HUES48 (cell line): ENCODE measurements around the gene STX16.

Experiments
- H3K27ac ChIP-seq: one replicate; pipeline ENCODE4 v1.7.0; 2013; ENCODE audit warnings: low read depth, low read length, inconsistent platforms
- H3K27me3 ChIP-seq: 2 replicates; pipeline ENCODE4 v1.6.1; 2013; ENCODE audit warnings: mild to moderate bottlenecking, low read length; ENCODE audit not compliant: control insufficient read depth, insufficient read depth
- H3K36me3 ChIP-seq: 2 replicates; pipeline ENCODE4 v1.6.1; 2013; ENCODE audit warnings: low read length; ENCODE audit not compliant: control insufficient read depth, insufficient read depth
- H3K4me1 ChIP-seq: 2 replicates; pipeline ENCODE4 v1.6.1; 2013; ENCODE audit warnings: mild to moderate bottlenecking, low read length; ENCODE audit not compliant: control insufficient read depth, insufficient read depth
- H3K4me3 ChIP-seq: 2 replicates; pipeline ENCODE4 v1.5.1; 2013; ENCODE audit warnings: mild to moderate bottlenecking, low read depth, low read length
- H3K9ac ChIP-seq: 2 replicates; pipeline ENCODE4 v1.6.1; 2013; ENCODE audit warnings: mild to moderate bottlenecking, low read depth, low read length, moderate library complexity
- H3K9me3 ChIP-seq: 2 replicates; pipeline ENCODE4 v1.6.1; 2013; ENCODE audit warnings: low read length; ENCODE audit not compliant: control insufficient read depth, insufficient read depth

The STX16 gene

DNA sequence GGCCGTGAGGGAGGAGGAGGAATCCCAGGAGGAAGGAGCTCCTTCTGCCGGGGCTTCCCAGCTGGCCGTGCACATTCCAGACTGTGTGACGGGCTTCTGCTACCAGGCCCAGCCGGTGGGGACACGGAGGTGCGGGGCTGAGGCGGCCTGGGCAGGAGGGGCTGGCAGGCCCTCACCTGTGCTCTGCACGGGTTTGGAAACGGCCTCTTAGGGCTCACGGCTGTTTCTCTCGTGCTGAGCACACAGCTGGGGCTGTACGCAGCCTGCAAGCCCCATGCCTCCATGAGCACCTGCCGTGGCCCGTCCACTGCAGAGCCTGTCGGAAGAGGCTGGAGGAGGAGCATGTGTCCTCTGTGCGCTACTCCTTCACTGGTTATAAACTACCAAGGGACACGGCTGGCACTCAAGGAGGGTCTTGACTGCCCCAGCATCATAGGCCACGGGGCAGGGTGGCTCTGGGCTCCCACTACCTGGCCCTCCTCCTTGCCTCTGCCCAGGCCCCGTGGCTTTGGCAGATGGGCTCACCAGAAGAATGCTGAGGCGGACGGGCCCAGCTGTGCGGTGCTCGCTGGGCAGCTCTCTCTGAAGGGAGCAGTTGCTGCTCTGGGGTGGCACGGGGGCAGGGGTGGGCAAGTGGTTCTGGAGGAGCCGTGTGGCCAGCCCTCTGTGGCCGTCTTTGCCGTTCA is 57.3 kb downstream of the STX16 start:
- Histone ChIP-seq H3K4me3 (no peak overlapping the region), H3K27ac (no peak overlapping the region), H3K9ac (no peak overlapping the region), H3K9me3 (0 out of 2 replicates have a peak, but pooled peaks cover 4% of the 10 kb centered on the region), H3K36me3 (peaks cover 14% of the 10 kb centered on the region), H3K4me1 (no peaks in the 10 kb centered on the region), H3K27me3 (no peaks in the 10 kb centered on the region)

DNA sequence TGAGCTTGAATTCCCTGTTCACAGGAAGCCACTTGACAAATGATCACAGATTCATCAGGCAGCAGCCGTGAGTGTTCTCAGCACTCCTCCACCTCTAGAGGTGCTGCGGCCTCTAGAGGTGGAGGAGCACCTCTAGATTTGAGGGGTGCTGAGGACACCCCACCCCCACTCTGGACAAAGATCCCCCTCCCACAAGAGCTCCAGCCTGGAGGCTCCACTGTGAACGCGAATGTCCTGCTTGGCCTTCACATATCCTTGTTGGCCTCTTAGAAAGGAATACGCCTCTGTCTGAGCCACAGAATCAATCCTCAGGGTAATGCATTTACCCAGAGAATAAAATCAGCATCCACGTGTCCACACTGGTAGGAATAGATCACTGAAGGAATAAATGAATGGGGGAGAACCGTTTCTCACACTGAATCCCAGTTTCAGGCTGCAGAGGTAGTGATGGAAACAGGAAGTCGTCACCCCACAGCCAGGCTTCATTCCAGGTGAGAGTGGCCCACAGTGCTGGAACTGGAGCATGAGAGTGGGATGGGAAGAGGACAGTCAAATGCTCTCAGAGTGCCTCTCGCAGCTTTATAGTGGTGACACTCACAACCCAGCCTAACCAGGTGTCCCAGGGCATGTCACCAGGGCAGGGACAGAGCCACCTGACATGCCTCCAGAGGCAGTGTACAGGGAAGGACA is 58.1 kb downstream of the STX16 start:
- Histone ChIP-seq H3K27ac (no peak overlapping the region), H3K9me3 (0 out of 2 replicates have a peak, but pooled peaks cover 4% of the 10 kb centered on the region), H3K4me3 (no peak overlapping the region), H3K36me3 (peaks cover 6% of the 10 kb centered on the region), H3K4me1 (no peaks in the 10 kb centered on the region), H3K9ac (no peak overlapping the region), H3K27me3 (no peaks in the 10 kb centered on the region)

GRCh38 chr20:58709703-58710039 is 58.6 kb downstream of the STX16 start:
- Histone ChIP-seq H3K4me3 (no peak overlapping the region), H3K27ac (no peak overlapping the region), H3K27me3 (no peaks in the 10 kb centered on the region), H3K4me1 (no peaks in the 10 kb centered on the region), H3K9me3 (0 out of 2 replicates have a peak, but pooled peaks cover under 1% of the 10 kb centered on the region), H3K9ac (no peak overlapping the region), H3K36me3 (peaks cover 1% of the 10 kb centered on the region)

DNA sequence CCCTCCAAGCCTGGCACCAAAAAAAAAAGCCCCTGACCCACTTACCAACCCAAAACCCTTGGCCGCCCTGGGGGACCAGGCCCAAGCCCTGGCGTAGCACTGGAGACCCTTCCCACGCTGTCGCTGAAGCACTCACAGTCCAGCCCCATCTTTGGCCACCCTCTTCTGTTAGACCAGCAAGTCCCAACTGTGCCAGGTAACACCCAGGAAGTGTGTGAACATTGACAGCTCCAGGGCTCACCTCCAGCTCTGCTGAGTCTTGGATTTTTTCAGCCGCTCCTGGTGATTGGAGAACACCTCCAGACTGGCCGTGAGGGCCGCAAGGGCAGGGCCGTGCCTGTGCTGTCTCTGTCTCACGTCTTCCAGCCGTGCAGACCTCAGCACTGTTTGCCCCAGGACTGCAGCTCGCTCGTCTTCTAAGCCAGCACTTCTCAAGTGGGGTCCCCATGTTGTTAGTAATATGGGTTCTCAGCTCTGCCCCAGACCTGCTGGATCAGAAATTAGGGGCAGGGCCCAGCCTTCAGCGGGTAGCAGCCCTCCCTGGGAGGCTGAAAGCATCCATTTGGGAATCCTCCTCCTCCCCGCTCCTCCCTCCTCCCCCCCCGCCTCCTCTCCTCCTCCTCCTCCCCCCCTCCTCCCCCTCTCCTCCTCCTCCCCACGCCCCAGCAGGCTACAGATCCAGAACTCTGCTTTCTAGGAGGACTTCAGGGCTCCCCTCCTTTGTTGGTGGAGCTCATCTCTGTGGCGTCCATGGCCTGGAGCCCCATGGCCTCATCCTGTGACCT is 59.6 kb downstream of the STX16 start:
- Histone ChIP-seq H3K27me3 (no peaks in the 10 kb centered on the region), H3K36me3 (no peaks in the 10 kb centered on the region)

DNA sequence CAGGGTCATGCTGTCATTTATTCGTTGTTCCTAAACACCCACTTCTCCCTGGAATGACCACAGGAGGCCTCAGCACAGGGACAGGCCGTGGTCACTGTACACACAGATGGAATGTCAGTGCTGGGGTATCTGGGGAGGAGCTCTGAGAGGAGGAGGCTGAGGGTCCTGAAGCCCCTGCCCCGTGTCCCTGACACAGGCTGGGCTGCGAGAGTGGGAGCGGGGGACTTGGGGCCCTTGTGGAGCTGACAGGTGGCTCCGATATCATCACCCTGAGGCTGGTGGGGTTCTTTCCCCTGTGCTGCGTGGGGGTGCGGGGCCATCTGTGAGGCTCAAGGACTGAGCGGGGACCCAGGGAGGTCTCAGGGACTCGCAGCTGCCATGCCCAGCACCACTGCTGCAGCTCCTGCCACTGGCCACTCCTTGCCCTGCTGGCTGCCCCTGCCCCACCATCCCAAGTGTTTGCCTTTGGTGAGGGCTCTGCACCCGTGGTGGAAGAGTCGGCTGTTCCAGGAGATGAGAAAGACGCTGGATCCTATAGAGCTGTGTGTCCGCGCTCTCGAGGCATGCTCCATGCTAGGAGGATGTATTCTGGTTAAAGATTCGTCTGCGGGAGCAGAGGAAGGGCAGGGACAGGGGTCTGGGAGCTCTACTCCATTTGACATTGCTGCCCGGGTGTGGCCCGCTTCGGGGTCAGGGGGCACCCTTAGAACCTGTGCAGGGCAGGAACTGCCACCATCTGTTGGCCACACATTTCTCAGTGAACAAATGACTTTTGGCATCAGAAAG is 60.4 kb downstream of the STX16 start:
- Histone ChIP-seq H3K9ac (no peak overlapping the region), H3K4me1 (no peaks in the 10 kb centered on the region), H3K36me3 (no peaks in the 10 kb centered on the region), H3K4me3 (no peak overlapping the region), H3K9me3 (no peaks in the 10 kb centered on the region), H3K27me3 (no peaks in the 10 kb centered on the region), H3K27ac (no peak overlapping the region)

More for the DNA sequence above, 59.6 kb downstream of the STX16 start:
- H3K4me3 ChIP-seq = no peak overlapping the region
- no peak overlapping the region for H3K27ac ChIP-seq
- H3K9me3 ChIP-seq = no peaks in the 10 kb centered on the region
- H3K9ac ChIP-seq = no peak overlapping the region
- H3K4me1 ChIP-seq = no peaks in the 10 kb centered on the region

- Histone ChIP-seq H3K9ac (no peak overlapping the region), H3K4me1 (no peaks in the 10 kb centered on the region), H3K36me3 (no peaks in the 10 kb centered on the region), H3K9me3 (no peaks in the 10 kb centered on the region), H3K4me3 (no peak overlapping the region), H3K27ac (no peak overlapping the region), H3K27me3 (no peaks in the 10 kb centered on the region)
Measured at GRCh38 chr20:58712151-58712791, 61.2 kb downstream of the STX16 start.

DNA sequence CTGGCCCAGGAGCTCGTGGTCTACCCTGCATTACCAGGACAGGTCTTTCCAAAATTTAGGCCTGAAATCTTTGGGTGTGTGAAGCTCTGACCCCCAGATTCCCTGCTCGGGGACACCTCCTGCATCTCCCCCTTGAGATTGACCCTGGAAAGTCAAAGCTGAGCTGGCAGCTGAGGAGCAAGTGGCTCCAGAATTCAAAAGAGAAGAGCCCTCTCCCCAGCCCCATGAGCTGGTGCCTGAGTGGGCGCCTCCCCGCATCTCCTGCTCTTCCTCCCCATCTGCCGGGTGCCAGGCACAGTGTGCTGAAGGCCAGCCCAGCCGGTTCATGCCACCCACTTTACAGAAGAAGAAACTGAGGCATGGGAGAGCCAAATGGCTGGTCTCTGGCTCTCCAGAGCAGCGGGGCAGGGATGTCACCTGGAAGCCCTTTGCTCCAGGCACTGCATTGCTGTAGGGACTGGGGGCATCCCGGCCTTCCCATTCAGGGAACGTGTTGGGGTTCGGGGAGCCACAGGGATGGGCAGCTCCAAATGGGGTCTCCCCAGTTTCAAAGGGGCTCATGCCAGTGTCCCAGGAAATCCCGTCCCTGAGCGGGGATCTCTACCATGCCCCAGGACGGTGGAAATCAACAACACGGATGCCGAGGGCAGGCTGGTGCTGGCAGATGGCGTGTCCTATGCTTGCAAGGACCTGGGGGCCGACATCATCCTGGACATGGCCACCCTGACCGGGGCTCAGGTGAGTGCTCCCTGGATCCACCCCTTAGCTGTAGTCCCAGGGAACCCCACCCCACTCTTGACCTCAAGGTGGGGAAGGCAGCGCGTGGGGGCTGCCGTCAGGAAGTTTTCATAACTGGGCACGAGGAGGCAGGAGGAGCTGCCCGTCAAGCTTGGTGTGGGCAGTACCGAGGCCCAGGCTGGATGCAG is 62.0 kb downstream of the STX16 start:
- Histone ChIP-seq H3K27ac (no peak overlapping the region), H3K4me1 (no peaks in the 10 kb centered on the region), H3K4me3 (no peak overlapping the region), H3K9me3 (no peaks in the 10 kb centered on the region), H3K9ac (no peak overlapping the region), H3K27me3 (no peaks in the 10 kb centered on the region), H3K36me3 (no peaks in the 10 kb centered on the region)

- Histone ChIP-seq H3K9ac (no peak overlapping the region), H3K27ac (no peak overlapping the region), H3K27me3 (no peaks in the 10 kb centered on the region), H3K4me3 (no peak overlapping the region), H3K36me3 (no peaks in the 10 kb centered on the region), H3K9me3 (no peaks in the 10 kb centered on the region), H3K4me1 (no peaks in the 10 kb centered on the region)
Measured at GRCh38 chr20:58713801-58714339, 62.8 kb downstream of the STX16 start.

DNA sequence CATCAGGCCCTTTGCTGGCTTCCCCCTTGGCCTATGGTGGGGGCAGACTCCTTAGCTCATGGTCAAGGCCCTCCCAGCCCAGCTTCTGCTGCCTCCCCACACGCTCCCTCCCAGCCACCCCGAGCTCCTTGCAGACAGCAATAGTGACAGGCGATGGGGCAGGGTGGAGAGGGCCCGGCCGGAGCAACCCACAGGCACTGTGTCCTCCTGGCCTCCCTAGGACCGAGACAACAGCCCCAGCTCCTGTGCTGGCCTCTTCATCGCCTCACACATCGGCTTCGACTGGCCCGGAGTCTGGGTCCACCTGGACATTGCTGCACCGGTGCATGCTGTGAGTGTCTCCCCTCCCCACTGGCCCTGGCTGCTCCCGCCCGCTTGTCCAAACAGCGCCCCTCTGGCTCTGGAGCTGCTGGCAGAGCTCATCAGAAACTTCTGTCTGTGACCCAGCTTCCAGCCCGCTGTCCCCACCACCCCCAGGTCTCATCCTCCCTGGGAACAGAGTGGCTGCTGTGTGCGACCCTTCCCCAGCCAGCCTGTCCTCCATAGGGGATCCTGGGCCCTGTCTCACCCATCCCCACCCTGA is 63.3 kb downstream of the STX16 start:
- H3K4me1 ChIP-seq = no peaks in the 10 kb centered on the region
- no peak overlapping the region for H3K27ac ChIP-seq
- no peak overlapping the region for H3K4me3 ChIP-seq
- H3K27me3 ChIP-seq = no peaks in the 10 kb centered on the region
- H3K36me3 ChIP-seq = no peaks in the 10 kb centered on the region
- no peak overlapping the region for H3K9ac ChIP-seq
- H3K9me3 ChIP-seq = no peaks in the 10 kb centered on the region
